D341Med (cell line): Measurements from ENCODE around the gene CEP19.
A peak's percentile ranks its signal among the peaks of the same experiment; 100 is the strongest.
"Not testable (repeated sequence)": the region's sequence is repeated elsewhere in the genome, so short reads cannot be mapped to it uniquely, and the experiment has no call there.

Experiments used
- DNase-seq: peaks from one replicate; pipeline ENCODE4 v3.0.0; 2012; ENCODE audit warnings: low spot score

CEP19 gene

GRCh38 chr3:196711838-196712513 lies at the start of gene CEP19, which contains the start of gene PIGX:
Gene CEP19, minus strand, starts transcription at chr3:196712250. Its CDS starts 3,593 bp downstream, at chr3:196708657.
Gene PIGX, plus strand, starts transcription at chr3:196712377.
- DNase-seq = peak; percentile 100

GRCh38 chr3:196757876-196758739 lies 46.1 kb upstream of the CEP19 start:
- no peak for DNase-seq

GRCh38 chr3:196756732-196757131 lies 44.7 kb upstream of the CEP19 start:
- DNase-seq = no peak

GRCh38 chr3:196754091-196754981 lies 42.3 kb upstream of the CEP19 start:
- no peak for DNase-seq

GRCh38 chr3:196753201-196753600 lies 41.2 kb upstream of the CEP19 start:
- DNase-seq = no peak

GRCh38 chr3:196749125-196749524 lies 37.1 kb upstream of the CEP19 start:
- DNase-seq = no peak

- not testable (repeated sequence) for DNase-seq
Observed at GRCh38 chr3:196743569-196743968, 31.5 kb upstream of the CEP19 start.

GRCh38 chr3:196741249-196741889 lies 29.3 kb upstream of the CEP19 start:
- DNase-seq = no peak

GRCh38 chr3:196740481-196741248 lies 28.6 kb upstream of the CEP19 start:
- DNase-seq = peak; percentile 50

- DNase-seq = peak; percentile 95
Observed at GRCh38 chr3:196739671-196740480, 27.8 kb upstream of the CEP19 start, which contains the start of gene PAK2. Gene PAK2, plus strand, starts transcription at chr3:196739857. Its CDS starts 42,790 bp downstream, at chr3:196782647.

GRCh38 chr3:196737655-196738054 lies 25.6 kb upstream of the CEP19 start:
- DNase-seq = no peak

- DNase-seq = no peak
Observed at GRCh38 chr3:196736670-196737374, 24.8 kb upstream of the CEP19 start.

- no peak for DNase-seq
Observed at GRCh38 chr3:196735751-196736150, 23.7 kb upstream of the CEP19 start.

GRCh38 chr3:196726788-196727675 lies 15.0 kb upstream of the CEP19 start:
- no peak for DNase-seq

- no peak for DNase-seq
Observed at GRCh38 chr3:196721097-196721496, 9.0 kb upstream of the CEP19 start.

- not testable (repeated sequence) for DNase-seq
Observed at GRCh38 chr3:196717162-196717561, 5.1 kb upstream of the CEP19 start.

GRCh38 chr3:196712514-196713413 lies 714 bp upstream of the CEP19 start:
- DNase-seq = no peak
